ENCODE results near the gene TMEM233. TPM values are rescaled to one million over a fixed set of nuclear protein-coding genes. Genes with fewer than 3 reads are reported as not detected.
"Not testable (repeated sequence)": the region's sequence is repeated elsewhere in the genome, so short reads cannot be mapped to it uniquely, and the experiment has no call there.

The TMEM233 gene
- polyA plus RNA-seq, 1 donor from 2014 or later, result not detected

DNA sequence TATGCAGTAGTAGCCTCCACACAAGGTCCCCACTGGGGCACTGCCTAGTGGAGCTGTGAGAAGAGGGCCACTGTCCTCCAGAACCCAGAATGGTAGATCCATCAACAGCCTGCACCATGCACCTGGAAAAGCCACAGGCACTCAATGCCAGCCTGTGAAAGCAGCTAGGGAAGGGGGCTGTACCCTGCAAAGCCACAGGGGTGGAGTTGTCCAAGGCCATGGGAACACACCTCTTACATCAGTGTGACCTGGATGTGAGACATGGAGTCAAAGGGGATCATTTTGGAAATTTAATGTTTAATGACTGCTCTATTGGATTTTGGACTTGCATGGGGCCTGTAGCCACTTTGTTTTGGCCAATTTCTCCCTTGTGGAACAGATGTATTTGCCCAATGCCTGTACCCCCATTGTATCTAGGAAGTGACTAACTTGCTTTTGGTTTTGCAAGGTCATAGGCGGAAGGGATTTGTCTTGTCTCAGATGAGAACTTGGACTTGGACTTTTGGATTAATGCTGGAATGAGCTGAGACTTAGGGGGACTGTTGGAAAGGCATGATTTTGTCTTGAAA, 24.8 kb downstream of the TMEM233 start:
- not testable (repeated sequence) for H2AFZ ChIP-seq (ENCODE audit: low read depth, low read length)

DNA sequence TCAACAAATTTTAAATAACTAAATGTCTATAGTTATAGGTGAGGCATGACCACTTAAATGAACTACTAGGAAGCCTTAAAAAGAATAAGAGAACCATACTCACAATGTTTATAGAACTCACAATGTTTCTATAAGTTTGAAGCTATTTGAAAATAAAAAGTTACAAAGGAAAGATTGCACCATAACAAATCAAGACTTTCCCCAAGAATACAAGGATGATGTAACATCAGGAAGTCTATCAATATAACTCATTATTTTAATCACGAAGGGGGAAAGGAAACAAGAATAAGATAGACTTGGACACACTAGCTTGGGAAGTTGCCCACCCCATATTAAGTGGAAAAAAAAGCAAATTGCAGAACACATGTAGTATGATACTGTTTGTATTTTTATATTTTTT, 26.9 kb downstream of the TMEM233 start:
- H3K79me2 ChIP-seq (replicated peaks; ENCODE audit: insufficient read depth, low read length), result no peaks in the 10 kb centered on the region
- no peak overlapping the region for H3K4me3 ChIP-seq (ENCODE audit: low read length)
- no peaks in the 10 kb centered on the region for H3K27me3 ChIP-seq (ENCODE audit: insufficient read depth, low read depth, low read length)
- no peak overlapping the region for H2AFZ ChIP-seq (ENCODE audit: low read depth, low read length)
- H3F3A ChIP-seq (ENCODE audit: insufficient read depth, low read length, poor library complexity, severe bottlenecking), result no peaks in the 10 kb centered on the region
- H4K20me1 ChIP-seq (ENCODE audit: insufficient read depth), result no peaks in the 10 kb centered on the region
- H3K27ac ChIP-seq (ENCODE audit: low read length), result no peak overlapping the region
- no peaks in the 10 kb centered on the region for H3K36me3 ChIP-seq (ENCODE audit: insufficient read depth, low read length)
- H3K4me2 ChIP-seq (ENCODE audit: low read length), result no peak overlapping the region
- no peaks in the 10 kb centered on the region for H3K9me3 ChIP-seq (ENCODE audit: low read length)
- TF ChIP-seq SMC3 (conservative IDR thresholded peaks at IDR 0.05; ENCODE audit: poor library complexity) (no peak), RAD21 (conservative IDR thresholded peaks at IDR 0.05) (no peak), EP300 (conservative IDR thresholded peaks at IDR 0.05; ENCODE audit: poor library complexity, severe bottlenecking) (no peak)
- TF ChIP-seq, protein P1, sequence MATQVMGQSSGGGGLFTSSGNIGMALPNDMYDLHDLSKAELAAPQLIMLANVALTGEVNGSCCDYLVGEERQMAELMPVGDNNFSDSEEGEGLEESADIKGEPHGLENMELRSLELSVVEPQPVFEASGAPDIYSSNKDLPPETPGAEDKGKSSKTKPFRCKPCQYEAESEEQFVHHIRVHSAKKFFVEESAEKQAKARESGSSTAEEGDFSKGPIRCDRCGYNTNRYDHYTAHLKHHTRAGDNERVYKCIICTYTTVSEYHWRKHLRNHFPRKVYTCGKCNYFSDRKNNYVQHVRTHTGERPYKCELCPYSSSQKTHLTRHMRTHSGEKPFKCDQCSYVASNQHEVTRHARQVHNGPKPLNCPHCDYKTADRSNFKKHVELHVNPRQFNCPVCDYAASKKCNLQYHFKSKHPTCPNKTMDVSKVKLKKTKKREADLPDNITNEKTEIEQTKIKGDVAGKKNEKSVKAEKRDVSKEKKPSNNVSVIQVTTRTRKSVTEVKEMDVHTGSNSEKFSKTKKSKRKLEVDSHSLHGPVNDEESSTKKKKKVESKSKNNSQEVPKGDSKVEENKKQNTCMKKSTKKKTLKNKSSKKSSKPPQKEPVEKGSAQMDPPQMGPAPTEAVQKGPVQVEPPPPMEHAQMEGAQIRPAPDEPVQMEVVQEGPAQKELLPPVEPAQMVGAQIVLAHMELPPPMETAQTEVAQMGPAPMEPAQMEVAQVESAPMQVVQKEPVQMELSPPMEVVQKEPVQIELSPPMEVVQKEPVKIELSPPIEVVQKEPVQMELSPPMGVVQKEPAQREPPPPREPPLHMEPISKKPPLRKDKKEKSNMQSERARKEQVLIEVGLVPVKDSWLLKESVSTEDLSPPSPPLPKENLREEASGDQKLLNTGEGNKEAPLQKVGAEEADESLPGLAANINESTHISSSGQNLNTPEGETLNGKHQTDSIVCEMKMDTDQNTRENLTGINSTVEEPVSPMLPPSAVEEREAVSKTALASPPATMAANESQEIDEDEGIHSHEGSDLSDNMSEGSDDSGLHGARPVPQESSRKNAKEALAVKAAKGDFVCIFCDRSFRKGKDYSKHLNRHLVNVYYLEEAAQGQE (IDR thresholded peaks at IDR 0.05; ENCODE audit: borderline replicate concordance), result no peak
- no peaks in the 10 kb centered on the region for H3K9me2 ChIP-seq (ENCODE audit: insufficient read depth, low read length)
- no peak overlapping the region for H3K9ac ChIP-seq (ENCODE audit: low read length)

More for the DNA sequence above, 24.8 kb downstream of the TMEM233 start:
- H3K79me2 ChIP-seq (replicated peaks; ENCODE audit: insufficient read depth, low read length); H3K4me3 ChIP-seq (ENCODE audit: low read length); H3K4me2 ChIP-seq (ENCODE audit: low read length); H3K27ac ChIP-seq (ENCODE audit: low read length); H3K9me2 ChIP-seq (ENCODE audit: insufficient read depth, low read length); H3K27me3 ChIP-seq (ENCODE audit: insufficient read depth, low read depth, low read length); H3K9me3 ChIP-seq (ENCODE audit: low read length); H4K20me1 ChIP-seq (ENCODE audit: insufficient read depth); H3K36me3 ChIP-seq (ENCODE audit: insufficient read depth, low read length); H3F3A ChIP-seq (ENCODE audit: insufficient read depth, low read length, poor library complexity, severe bottlenecking); H3K9ac ChIP-seq (ENCODE audit: low read length): not testable (repeated sequence)

- TF ChIP-seq EP300 (conservative IDR thresholded peaks at IDR 0.05; ENCODE audit: poor library complexity, severe bottlenecking) (no peak), SMC3 (conservative IDR thresholded peaks at IDR 0.05; ENCODE audit: poor library complexity) (no peak), POLR2AphosphoS5 (IDR thresholded peaks at IDR 0.05) (no peak), RAD21 (conservative IDR thresholded peaks at IDR 0.05) (no peak)
- TF ChIP-seq, protein P1 (IDR thresholded peaks at IDR 0.05; ENCODE audit: borderline replicate concordance), result no peak
- Histone ChIP-seq H2AFZ (ENCODE audit: low read depth, low read length) (no peak overlapping the region), H3K9me3 (ENCODE audit: low read length) (no peaks in the 10 kb centered on the region), H3K27ac (ENCODE audit: low read length) (no peak overlapping the region), H3K79me2 (replicated peaks; ENCODE audit: insufficient read depth, low read length) (no peaks in the 10 kb centered on the region), H3K9me2 (ENCODE audit: insufficient read depth, low read length) (no peaks in the 10 kb centered on the region), H3K27me3 (ENCODE audit: insufficient read depth, low read depth, low read length) (no peaks in the 10 kb centered on the region), H3K4me3 (ENCODE audit: low read length) (no peak overlapping the region), H3K9ac (ENCODE audit: low read length) (no peak overlapping the region), H3K4me2 (ENCODE audit: low read length) (no peak overlapping the region), H3F3A (ENCODE audit: insufficient read depth, low read length, poor library complexity, severe bottlenecking) (no peaks in the 10 kb centered on the region), H3K36me3 (ENCODE audit: insufficient read depth, low read length) (no peaks in the 10 kb centered on the region), H4K20me1 (ENCODE audit: insufficient read depth) (no peaks in the 10 kb centered on the region)
These were observed 28.3 kb downstream of the TMEM233 start for GRCh38 chr12:119621878-119622277.
